ENCODE measurements around the gene IFI27L1. TPM values are rescaled to one million over a fixed set of nuclear protein-coding genes. Genes with fewer than 3 reads are reported as not detected.

The IFI27L1 gene
- total RNA-seq, 3 donors from 2014 or later = 6.6 to 14.5 (median 10.6) TPM

DNA sequence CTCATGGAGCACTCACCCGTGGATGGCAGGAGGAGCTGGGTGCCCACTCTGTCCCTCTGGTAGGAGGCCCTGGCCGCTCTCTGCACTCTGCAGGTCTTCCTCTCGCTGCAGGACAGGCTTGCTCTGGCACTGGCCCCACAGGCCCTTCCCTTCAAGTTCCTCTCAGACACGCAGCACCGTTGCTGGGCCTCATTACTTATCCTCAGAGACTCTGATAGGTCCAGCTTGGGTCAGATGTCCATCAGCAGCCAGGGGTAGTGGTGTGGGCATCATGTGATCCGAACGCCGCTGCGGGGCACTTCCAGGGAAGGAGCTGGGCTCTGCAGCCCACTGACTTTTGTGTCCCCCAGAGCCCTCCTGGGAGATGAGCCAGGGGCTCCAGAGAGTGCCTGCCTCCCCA lies 43.2 kb upstream of the IFI27L1 start:
- TF ChIP-seq POLR2A (IDR thresholded peaks at IDR 0.05) (no peak), POLR2AphosphoS5 (IDR thresholded peaks at IDR 0.05) (no peak)
- TF ChIP-seq, protein P1, sequence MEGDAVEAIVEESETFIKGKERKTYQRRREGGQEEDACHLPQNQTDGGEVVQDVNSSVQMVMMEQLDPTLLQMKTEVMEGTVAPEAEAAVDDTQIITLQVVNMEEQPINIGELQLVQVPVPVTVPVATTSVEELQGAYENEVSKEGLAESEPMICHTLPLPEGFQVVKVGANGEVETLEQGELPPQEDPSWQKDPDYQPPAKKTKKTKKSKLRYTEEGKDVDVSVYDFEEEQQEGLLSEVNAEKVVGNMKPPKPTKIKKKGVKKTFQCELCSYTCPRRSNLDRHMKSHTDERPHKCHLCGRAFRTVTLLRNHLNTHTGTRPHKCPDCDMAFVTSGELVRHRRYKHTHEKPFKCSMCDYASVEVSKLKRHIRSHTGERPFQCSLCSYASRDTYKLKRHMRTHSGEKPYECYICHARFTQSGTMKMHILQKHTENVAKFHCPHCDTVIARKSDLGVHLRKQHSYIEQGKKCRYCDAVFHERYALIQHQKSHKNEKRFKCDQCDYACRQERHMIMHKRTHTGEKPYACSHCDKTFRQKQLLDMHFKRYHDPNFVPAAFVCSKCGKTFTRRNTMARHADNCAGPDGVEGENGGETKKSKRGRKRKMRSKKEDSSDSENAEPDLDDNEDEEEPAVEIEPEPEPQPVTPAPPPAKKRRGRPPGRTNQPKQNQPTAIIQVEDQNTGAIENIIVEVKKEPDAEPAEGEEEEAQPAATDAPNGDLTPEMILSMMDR (IDR thresholded peaks at IDR 0.05) = no peak
- intact Hi-C loops (cut with DNase I; ENCODE audit: low total_unique reads) = loop anchor here (10.0 kb wide), 1 partner anchor 87 kb away; the partner anchor contains the start of gene IFI27L2
- Histone ChIP-seq H3K36me3 (no peaks in the 10 kb centered on the region), H3K27ac (no peak overlapping the region), H3K4me1 (no peaks in the 10 kb centered on the region), H3K4me3 (no peak overlapping the region), H3K27me3 (no peaks in the 10 kb centered on the region), H3K9me3 (no peaks in the 10 kb centered on the region)
- DNase-seq (ENCODE audit: low spot score in 2 of 2) = no peak

DNA sequence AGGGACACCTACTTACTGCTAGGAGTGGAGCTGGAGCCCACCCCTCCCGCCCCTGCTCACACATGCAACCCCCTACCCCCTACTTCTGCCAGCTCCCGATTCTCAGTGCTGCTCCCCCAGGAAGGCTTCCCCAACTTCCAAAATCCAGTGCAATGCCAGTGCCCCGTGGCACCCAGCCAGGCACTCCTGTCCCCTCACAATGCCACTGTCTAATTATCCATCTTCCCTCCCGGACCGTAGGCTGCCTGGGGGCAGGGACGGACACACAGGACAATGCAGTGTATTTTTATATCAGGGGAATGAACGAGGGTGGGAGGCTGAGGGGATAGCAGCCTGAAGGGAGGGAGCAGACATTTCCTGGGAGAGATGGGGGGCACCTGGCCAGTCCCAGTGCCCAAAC lies 42.6 kb upstream of the IFI27L1 start:
- no peak for DNase-seq (ENCODE audit: low spot score in 2 of 2)
- Histone ChIP-seq H3K36me3 (no peaks in the 10 kb centered on the region), H3K4me3 (no peak overlapping the region), H3K9me3 (no peaks in the 10 kb centered on the region), H3K4me1 (no peaks in the 10 kb centered on the region), H3K27me3 (no peaks in the 10 kb centered on the region), H3K27ac (no peak overlapping the region)
- intact Hi-C loops (cut with DNase I; ENCODE audit: low total_unique reads) = loop anchor here (10.0 kb wide), 1 partner anchor 86 kb away; the partner anchor contains the start of gene IFI27L2
- no peak for TF ChIP-seq POLR2AphosphoS5 (IDR thresholded peaks at IDR 0.05)
- TF ChIP-seq, protein P1 (IDR thresholded peaks at IDR 0.05) = no peak
- TF ChIP-seq POLR2A (IDR thresholded peaks at IDR 0.05) = no peak

DNA sequence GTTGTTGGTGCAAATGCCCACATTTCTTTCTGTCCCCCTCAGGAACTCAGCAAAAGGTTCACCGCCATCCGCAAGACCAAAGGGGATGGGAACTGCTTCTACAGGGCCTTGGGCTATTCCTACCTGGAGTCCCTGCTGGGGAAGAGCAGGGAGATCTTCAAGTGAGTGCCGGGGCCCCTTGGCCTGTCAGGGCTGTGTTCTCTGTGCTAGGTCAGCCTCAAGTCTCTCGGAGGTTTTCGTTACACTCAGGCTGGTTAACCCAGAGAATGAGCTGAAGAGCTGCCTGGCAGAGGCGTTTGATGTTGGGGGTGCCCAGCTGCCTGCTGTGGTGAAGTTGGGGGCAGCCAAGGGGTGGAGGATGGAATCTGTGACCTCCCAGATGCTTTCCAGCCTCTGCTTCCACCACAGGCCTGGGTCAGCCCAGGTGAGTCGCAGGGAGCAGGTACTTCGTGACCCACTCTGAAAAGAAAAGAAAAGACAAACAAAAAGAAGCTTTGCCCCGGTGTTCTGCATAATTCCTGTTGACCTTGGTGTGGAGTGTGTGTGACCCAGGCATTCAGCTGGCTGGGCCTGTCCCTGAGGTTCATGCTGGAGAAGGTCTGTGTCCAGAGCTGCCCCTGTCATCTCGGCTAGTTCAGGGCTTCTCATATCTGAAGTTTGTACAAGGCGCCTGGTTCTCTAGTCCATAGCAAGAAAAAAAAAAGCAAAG lies 42.0 kb upstream of the IFI27L1 start:
- Histone ChIP-seq H3K9me3 (no peaks in the 10 kb centered on the region), H3K27ac (no peak overlapping the region), H3K27me3 (no peaks in the 10 kb centered on the region), H3K36me3 (no peaks in the 10 kb centered on the region), H3K4me1 (no peaks in the 10 kb centered on the region), H3K4me3 (no peak overlapping the region)
- intact Hi-C loops (cut with DNase I; ENCODE audit: low total_unique reads) = loop anchor here (10.0 kb wide), 1 partner anchor 86 kb away; the partner anchor contains the start of gene IFI27L2
- TF ChIP-seq POLR2AphosphoS5 (IDR thresholded peaks at IDR 0.05) (no peak), POLR2A (IDR thresholded peaks at IDR 0.05) (no peak)
- TF ChIP-seq, protein P1 (IDR thresholded peaks at IDR 0.05) = no peak
- DNase-seq (ENCODE audit: low spot score in 2 of 2) = no peak

DNA sequence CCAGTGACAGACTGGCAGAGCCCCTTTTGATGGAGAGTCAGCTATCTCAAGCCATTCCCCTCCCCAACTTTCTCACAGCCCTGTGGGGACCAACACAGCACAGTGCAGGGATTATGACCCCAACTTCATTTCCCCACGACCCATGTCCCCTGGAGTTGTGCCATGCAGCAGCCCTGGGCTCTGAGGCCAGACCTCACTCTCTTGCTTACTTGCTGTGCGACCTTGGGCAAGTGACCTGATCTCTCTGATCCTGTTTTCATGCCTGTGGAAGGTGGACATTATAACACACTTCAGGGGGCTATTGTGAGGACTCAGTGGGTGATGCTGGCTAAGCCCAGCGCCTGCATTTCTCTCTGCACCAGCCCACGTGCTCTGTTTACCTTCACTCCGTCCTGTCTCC lies 40.9 kb upstream of the IFI27L1 start:
- H3K27me3 ChIP-seq = no peaks in the 10 kb centered on the region
- H3K36me3 ChIP-seq = no peaks in the 10 kb centered on the region
- H3K27ac ChIP-seq = no peak overlapping the region
- no peak for TF ChIP-seq POLR2AphosphoS5 (IDR thresholded peaks at IDR 0.05)
- TF ChIP-seq POLR2A (IDR thresholded peaks at IDR 0.05) = no peak
- TF ChIP-seq, protein P1 (IDR thresholded peaks at IDR 0.05) = no peak
- DNase-seq (ENCODE audit: low spot score in 2 of 2) = no peak
- H3K4me1 ChIP-seq = no peaks in the 10 kb centered on the region
- no peak overlapping the region for H3K4me3 ChIP-seq
- no peaks in the 10 kb centered on the region for H3K9me3 ChIP-seq
- intact Hi-C loops (cut with DNase I; ENCODE audit: low total_unique reads) = no loop called here

DNA sequence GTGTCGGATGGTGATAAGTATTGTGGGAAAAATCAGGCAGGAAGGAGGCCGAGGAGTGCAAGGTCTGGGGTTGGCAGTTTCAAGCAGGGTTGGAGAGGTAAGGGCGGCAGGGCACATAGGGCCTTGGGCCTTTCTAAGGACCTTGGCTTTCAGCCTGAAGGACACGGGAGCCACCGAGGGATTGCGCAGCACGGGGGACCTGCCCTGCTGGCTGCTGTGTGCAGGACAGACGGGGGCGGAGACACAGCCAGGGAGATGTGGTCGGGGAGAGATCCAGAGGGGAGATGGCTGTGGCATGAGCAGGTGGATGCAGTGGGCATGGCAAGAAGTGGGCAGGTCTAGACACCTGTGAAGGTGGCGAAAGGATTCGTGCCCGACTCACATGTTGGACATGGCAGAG lies 40.3 kb upstream of the IFI27L1 start:
- intact Hi-C loops (cut with DNase I; ENCODE audit: low total_unique reads) = no loop called here
- no peak overlapping the region for H3K27ac ChIP-seq
- H3K9me3 ChIP-seq = no peaks in the 10 kb centered on the region
- TF ChIP-seq POLR2AphosphoS5 (IDR thresholded peaks at IDR 0.05) (no peak), POLR2A (IDR thresholded peaks at IDR 0.05) (no peak)
- TF ChIP-seq, protein P1 (IDR thresholded peaks at IDR 0.05) = no peak
- H3K4me3 ChIP-seq = no peak overlapping the region
- no peak for DNase-seq (ENCODE audit: low spot score in 2 of 2)
- no peaks in the 10 kb centered on the region for H3K36me3 ChIP-seq
- no peaks in the 10 kb centered on the region for H3K4me1 ChIP-seq
- no peaks in the 10 kb centered on the region for H3K27me3 ChIP-seq

Data from breast epithelium (tissue), 4 donors.